Adrenal gland (tissue), 12 donors: ENCODE measurements around the gene CCL17. TPM values are rescaled to one million over a fixed set of nuclear protein-coding genes. Genes with fewer than 3 reads are reported as not detected.

Experiments
- DNase-seq, 7 donors: peaks; one replicate each; pipeline ENCODE4 v3.0.0-alpha.2; 2019 to 2020
- H3K27ac ChIP-seq, 5 donors: fragments of 200-600 bp; sonication (generic) in 4 of 5; 1 replicate in 3 of 5; 2 replicates in 2 of 5; pipeline versions ENCODE4 v1.5.1 to v1.8.0; 2016 to 2020; ENCODE audit warnings: mild to moderate bottlenecking in 1 of 5
- H3K27me3 ChIP-seq: fragments of 200-600 bp; 2 replicates; pipeline ENCODE4 v1.8.0; 2021
- H3K36me3 ChIP-seq, 2 donors: fragments of 200-600 bp; replicated peaks in 1 of 2; 1 replicate in 1 of 2; 2 replicates in 1 of 2; pipeline versions ENCODE4 v1.5.1 to v1.8.0; 2018 to 2022
- H3K4me1 ChIP-seq, 2 donors: fragments of 200-600 bp; replicated peaks in 1 of 2; 1 replicate in 1 of 2; 2 replicates in 1 of 2; pipeline versions ENCODE4 v1.5.1 to v1.8.0; 2018 to 2021
- H3K4me3 ChIP-seq, 4 donors: fragments of 200-600 bp; sonication (generic) in 3 of 4; one replicate each; pipeline ENCODE4 v1.5.1; 2016 to 2018
- H3K9me3 ChIP-seq, 3 donors: fragments of 200-600 bp; sonication (generic) in 1 of 3; replicated peaks in 1 of 3; 1 replicate in 2 of 3; 2 replicates in 1 of 3; pipeline versions ENCODE4 v1.5.1 to v1.8.0; 2016 to 2021
- CTCF ChIP-seq, 6 experiments: fragments of 450-650 bp in 4 of 6; fragments of 200-600 bp in 2 of 6; sonication (generic) in 1 of 6; IDR thresholded peaks; 1 replicate in 5 of 6; 2 replicates in 1 of 6; pipeline versions ENCODE4 v1.5.1 to v1.8.0; 2016 to 2021; ENCODE audit warnings: antibody characterized with exemption in 6 of 6, mild to moderate bottlenecking in 2 of 6, moderate library complexity in 1 of 6
- POLR2A ChIP-seq, 2 donors: fragments of 450-650 bp; IDR thresholded peaks; one replicate each; pipeline ENCODE4 v1.6.1; 2017; ENCODE audit warnings: antibody characterized with exemption in 2 of 2, mild to moderate bottlenecking in 2 of 2, moderate library complexity in 1 of 2
- WGBS, 4 donors: extraction: QIAGEN DNeasy Blood & Tissue Kit in 2 of 4; methylation state at CpG; one replicate each; pipeline versions ENCODE4 v1.1.5 to v1.1.7; 2013 to 2017; 5-methylcytosine and 5-hydroxymethylcytosine counted together
- intact Hi-C, 2 donors: fragments of 100-400 bp; cut with DNase I; formaldehyde crosslinking; loops; one replicate each; pipeline versions ENCODE4 v1.14.1 to v1.15.0; 2022 to 2023
- polyA plus RNA-seq, 3 donors: library from polyadenylated mRNA; stranded (reverse); fragments of 200-250 nt in 2 of 3; fragments of 350-450 nt in 1 of 3; fragmentation: Illumina TruSeq in 1 of 3; extraction: RNeasy Lipid Tissue Mini Kit (QIAGEN cat#74804) in 1 of 3; gene quantifications; one replicate each; pipeline ENCODE4 v1.2.3, GENCODE V29; 2013 to 2014
- total RNA-seq, 9 donors: library from RNA; depleted of rRNA in 4 of 9; stranded (reverse); fragments of >200 nt in 4 of 9; fragments of 120-200 nt in 1 of 9; fragmentation: NEBNext Ultra II Directional in 1 of 9; extraction: Animal tissue kit (Norgen Biotek cat#: 25700) in 1 of 9; gene quantifications; one replicate each; pipeline versions ENCODE4 v1.1.0 to v1.2.4, GENCODE V29; 2013 to 2023
- donor health status: healthy with polysubstance abuse.
- donor health status: Bipolar disorder and iron deficiency.
- donor health status: DM: yes; HTN: yes; CAD: no.
- donor health status: DM: no; HTN: no; CAD: no.
- donor health status: DM: no; HTN: no; CAD: no.
- donor health status: DM: yes; HTN: yes; CAD: no.

CCL17 gene
- total and polyA plus RNA-seq, 12 donors: not detected

GRCh38 chr16:57427824-57428223 lies 23.3 kb downstream of the CCL17 start:
- Histone ChIP-seq H3K27me3 (no peaks in the 10 kb centered on the region), H3K4me1 (peaks cover 8 to 10% of the 10 kb centered on the region in 2 donors), H3K9me3 (no peaks in the 10 kb centered on the region), H3K36me3 (peaks cover 0 to 55% of the 10 kb centered on the region in 2 donors), H3K27ac (no peak overlapping the region), H3K4me3 (no peak overlapping the region)
- TF ChIP-seq POLR2A (IDR thresholded peaks at IDR 0.05) (no peak), CTCF (IDR thresholded peaks at IDR 0.05) (no peak)
- no peak for DNase-seq
- intact Hi-C loops: no loop called here

- no peak for DNase-seq
- Histone ChIP-seq H3K4me3 (no peak overlapping the region), H3K4me1 (no peaks in the 10 kb centered on the region), H3K36me3 (peaks cover 0 to 87% of the 10 kb centered on the region in 2 donors), H3K27me3 (no peaks in the 10 kb centered on the region), H3K27ac (no peak overlapping the region), H3K9me3 (no peaks in the 10 kb centered on the region)
- no peak for TF ChIP-seq CTCF (IDR thresholded peaks at IDR 0.05)
- no peak for TF ChIP-seq POLR2A (IDR thresholded peaks at IDR 0.05)
- WGBS, 4 donors: 66 to 82% (median 81%) methylated on average over 5 of the region's 5 CpGs
- intact Hi-C loops: no loop called here
These were observed 26.4 kb downstream of the CCL17 start for GRCh38 chr16:57430955-57431354.

GRCh38 chr16:57432505-57432904 lies 27.9 kb downstream of the CCL17 start:
- Histone ChIP-seq H3K4me3 (no peak overlapping the region), H3K27me3 (no peaks in the 10 kb centered on the region), H3K36me3 (peaks cover 0 to 94% of the 10 kb centered on the region in 2 donors), H3K4me1 (no peaks in the 10 kb centered on the region), H3K27ac (no peak overlapping the region), H3K9me3 (no peaks in the 10 kb centered on the region)
- intact Hi-C loops: no loop called here
- no peak for TF ChIP-seq CTCF (IDR thresholded peaks at IDR 0.05)
- no peak for TF ChIP-seq POLR2A (IDR thresholded peaks at IDR 0.05)
- DNase-seq: no peak
- WGBS, 4 donors: 82 to 100% (median 92%) methylated on average over 2 of the region's 2 CpGs

GRCh38 chr16:57432989-57433388 lies 28.4 kb downstream of the CCL17 start:
- WGBS, 4 donors: 91 to 100% (median 95%) methylated on average over 1 to 3 of the region's 3 CpGs
- no peaks in the 10 kb centered on the region for H3K4me1 ChIP-seq
- DNase-seq: no peak
- no peak overlapping the region for H3K27ac ChIP-seq
- intact Hi-C loops: no loop called here
- H3K36me3 ChIP-seq: peaks cover 0 to 90% of the 10 kb centered on the region in 2 donors
- TF ChIP-seq POLR2A (IDR thresholded peaks at IDR 0.05): no peak
- TF ChIP-seq CTCF (IDR thresholded peaks at IDR 0.05): no peak
- no peaks in the 10 kb centered on the region for H3K9me3 ChIP-seq
- H3K4me3 ChIP-seq: no peak overlapping the region
- H3K27me3 ChIP-seq: no peaks in the 10 kb centered on the region
